Astrocyte of the spinal cord (primary cell): ENCODE measurements around the gene KCNC3.

Source experiments
- DNase-seq: peaks from one replicate; pipeline ENCODE4 v3.0.0; 2011; ENCODE audit warnings: low read depth, low spot score
- H3K4me3 ChIP-seq: 2 replicates; pipeline ENCODE4 v1.5.1; 2011; ENCODE audit warnings: low read depth, mild to moderate bottlenecking, low read length, moderate library complexity
- in situ Hi-C: cut with HindIII; loops from 2 replicates; pipeline ENCODE4 v1.10.0; 2017; ENCODE audit warnings: low sequenced_read_pairs
- TF ChIP-seq, protein P1 (sequence below): IDR thresholded peaks from 2 replicates; pipeline ENCODE4 v1.5.1; 2012; ENCODE audit warnings: low read depth, mild to moderate bottlenecking, low read length, inconsistent platforms

KCNC3 gene

DNA sequence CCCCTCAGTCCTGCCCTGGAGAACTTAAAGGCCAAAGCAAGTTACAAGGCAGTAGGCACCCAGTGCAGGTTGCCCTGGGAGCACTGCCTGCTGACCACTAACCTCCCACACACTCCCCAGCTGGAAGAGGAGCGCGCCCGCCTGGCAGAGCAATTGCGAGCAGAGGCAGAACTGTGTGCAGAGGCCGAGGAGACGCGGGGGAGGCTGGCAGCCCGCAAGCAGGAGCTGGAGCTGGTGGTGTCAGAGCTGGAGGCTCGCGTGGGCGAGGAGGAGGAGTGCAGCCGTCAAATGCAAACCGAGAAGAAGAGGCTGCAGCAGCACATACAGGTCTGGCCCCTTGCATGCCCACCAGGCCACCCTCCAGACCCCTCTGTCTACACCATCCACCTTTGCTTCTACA lies 61.1 kb downstream of the KCNC3 start:
- TF ChIP-seq, protein P1, sequence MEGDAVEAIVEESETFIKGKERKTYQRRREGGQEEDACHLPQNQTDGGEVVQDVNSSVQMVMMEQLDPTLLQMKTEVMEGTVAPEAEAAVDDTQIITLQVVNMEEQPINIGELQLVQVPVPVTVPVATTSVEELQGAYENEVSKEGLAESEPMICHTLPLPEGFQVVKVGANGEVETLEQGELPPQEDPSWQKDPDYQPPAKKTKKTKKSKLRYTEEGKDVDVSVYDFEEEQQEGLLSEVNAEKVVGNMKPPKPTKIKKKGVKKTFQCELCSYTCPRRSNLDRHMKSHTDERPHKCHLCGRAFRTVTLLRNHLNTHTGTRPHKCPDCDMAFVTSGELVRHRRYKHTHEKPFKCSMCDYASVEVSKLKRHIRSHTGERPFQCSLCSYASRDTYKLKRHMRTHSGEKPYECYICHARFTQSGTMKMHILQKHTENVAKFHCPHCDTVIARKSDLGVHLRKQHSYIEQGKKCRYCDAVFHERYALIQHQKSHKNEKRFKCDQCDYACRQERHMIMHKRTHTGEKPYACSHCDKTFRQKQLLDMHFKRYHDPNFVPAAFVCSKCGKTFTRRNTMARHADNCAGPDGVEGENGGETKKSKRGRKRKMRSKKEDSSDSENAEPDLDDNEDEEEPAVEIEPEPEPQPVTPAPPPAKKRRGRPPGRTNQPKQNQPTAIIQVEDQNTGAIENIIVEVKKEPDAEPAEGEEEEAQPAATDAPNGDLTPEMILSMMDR, result no peak
- in situ Hi-C loops, result no loop called here
- H3K4me3 ChIP-seq, result no peak overlapping the region
- no peak for DNase-seq

DNA sequence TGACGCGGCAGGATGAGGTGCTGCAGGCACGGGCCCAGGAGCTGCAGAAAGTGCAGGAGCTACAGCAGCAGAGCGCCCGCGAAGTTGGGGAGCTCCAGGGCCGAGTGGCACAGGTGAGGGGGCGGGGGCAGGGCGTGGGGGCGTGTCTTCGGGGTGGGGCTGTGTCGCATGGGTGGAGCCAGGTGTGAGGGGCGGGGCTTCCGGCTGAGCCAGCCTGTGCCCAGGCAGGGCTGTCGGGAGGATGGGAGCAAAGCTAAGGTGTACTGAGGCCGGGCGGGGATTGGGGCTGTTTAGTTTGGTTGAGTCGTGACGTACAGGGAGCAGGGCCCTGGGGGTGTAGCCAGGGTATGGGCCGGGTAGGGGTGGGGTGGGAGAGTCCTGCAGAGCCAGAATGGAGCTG lies 62.3 kb downstream of the KCNC3 start:
- in situ Hi-C loops, result no loop called here
- H3K4me3 ChIP-seq, result no peak overlapping the region
- DNase-seq, result no peak
- TF ChIP-seq, protein P1, result no peak

DNA sequence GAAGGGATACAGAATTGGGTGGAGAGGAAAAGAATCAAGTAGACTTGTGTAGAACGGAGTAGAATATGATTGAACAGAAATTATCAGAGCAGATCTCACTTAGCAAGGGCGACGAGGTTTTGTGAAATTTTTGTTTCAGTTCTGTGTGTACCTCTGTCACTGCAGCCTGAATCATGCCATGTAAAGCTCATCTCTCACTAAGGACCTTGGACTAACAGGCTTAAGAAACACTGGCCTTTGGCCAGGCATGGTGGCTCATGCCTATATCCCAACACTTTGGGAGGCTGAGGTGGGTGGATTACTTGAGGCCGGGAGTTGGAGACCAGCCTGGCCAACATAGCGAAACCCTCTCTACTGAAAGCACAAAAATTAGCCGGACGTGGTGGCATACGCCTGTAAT lies 63.1 kb downstream of the KCNC3 start:
- in situ Hi-C loops, result no loop called here

DNA sequence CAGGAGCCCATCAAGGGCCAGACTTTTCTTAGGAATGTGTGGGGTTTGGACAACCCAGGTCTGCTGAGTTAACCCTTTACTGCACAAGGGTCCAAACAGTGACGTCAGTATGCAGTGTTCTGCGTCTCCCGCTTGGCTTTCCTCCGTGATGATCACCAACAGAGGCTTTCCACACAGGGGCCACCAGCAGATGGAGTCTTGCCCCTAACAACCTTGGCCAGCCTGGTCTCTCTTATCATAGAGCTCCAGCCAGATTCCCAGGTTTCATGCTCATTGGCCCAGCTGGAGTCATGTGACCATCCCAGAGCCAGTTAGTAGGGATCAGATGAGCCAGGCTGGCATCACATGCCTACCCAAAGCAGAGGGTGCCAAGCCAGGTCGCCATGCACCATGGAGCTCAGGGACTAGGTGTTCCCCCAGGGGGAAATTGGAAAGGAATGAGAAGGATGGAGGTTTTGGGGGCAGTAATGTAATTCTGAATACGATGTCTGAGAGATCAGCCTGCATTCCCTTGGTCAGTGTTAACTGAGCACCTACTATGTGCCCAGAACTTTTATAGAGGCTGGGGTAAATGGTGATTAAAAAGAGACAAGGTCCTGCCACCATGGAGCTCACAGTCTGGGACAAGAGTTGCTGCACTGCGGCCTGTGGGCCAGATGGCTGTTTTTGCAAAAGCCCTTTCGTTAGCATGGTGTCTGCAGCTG lies 64.5 kb downstream of the KCNC3 start:
- no peak for DNase-seq
- in situ Hi-C loops, result no loop called here
- TF ChIP-seq, protein P1, result no peak
- H3K4me3 ChIP-seq, result no peak overlapping the region

More for the DNA sequence above, 63.1 kb downstream of the KCNC3 start:
- H3K4me3 ChIP-seq, result no peak overlapping the region
- DNase-seq, result no peak
- TF ChIP-seq, protein P1, result no peak

DNA sequence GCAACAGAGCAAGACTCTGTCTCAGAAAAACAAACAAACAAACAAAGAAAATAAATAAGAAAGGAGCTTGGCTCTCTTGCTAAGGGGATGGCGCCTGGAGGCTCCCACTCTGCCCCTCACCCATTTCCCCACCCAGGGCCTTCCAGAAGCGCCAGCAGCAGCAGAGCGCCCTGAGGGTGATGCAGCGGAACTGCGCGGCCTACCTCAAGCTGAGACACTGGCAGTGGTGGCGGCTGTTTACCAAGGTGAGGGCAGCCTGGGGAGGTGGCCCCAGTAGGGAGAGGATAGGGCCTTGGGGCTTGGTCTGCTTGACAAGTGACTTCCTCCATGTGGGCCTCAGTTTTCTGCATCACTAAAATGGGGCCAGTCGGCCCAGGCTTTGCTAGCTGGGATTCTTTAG lies 66.0 kb downstream of the KCNC3 start:
- no peak overlapping the region for H3K4me3 ChIP-seq
- TF ChIP-seq, protein P1, result no peak
- DNase-seq, result no peak
- in situ Hi-C loops, result no loop called here
